ENCODE results near the gene TXNRD1. TPM values are rescaled to one million over a fixed set of nuclear protein-coding genes. Genes with fewer than 3 reads are reported as not detected.
A peak's percentile ranks its signal among the peaks of the same experiment; 100 is the strongest.

TXNRD1 gene
- total RNA-seq, 2 experiments from 2014 or later, result 89.0 to 89.5 TPM

- H3K27me3 Mint-ChIP-seq, result peaks cover 7% of the 10 kb centered on the region
- DNase-seq (no peak), ATAC-seq (ENCODE audit: low read depth) (no peak)
- H3K36me3 Mint-ChIP-seq, result peaks cover 1% of the 10 kb centered on the region
- peaks cover 18% of the 10 kb centered on the region for H3K4me1 Mint-ChIP-seq
- H3K9me3 Mint-ChIP-seq, result peaks cover 2% of the 10 kb centered on the region
- no peak overlapping the region for H3K4me3 Mint-ChIP-seq
- H3K27ac Mint-ChIP-seq, result peak overlapping the region; percentile 85
- POLR2A ChIA-PET, result interaction anchor here (1.0 to 1.7 kb wide), 2 partner anchors 9 to 235 kb away, joined by 4 to 5 read pairs; partner anchors contain the start of gene NFYB
Observed at GRCh38 chr12:104372721-104373335, 157.2 kb downstream of the TXNRD1 start.

GRCh38 chr12:104374071-104374470 lies 158.5 kb downstream of the TXNRD1 start:
- DNase-seq (no peak), ATAC-seq (ENCODE audit: low read depth) (no peak)
- peaks cover 2% of the 10 kb centered on the region for H3K9me3 Mint-ChIP-seq
- POLR2A ChIA-PET, result no interaction called here
- peaks cover 1% of the 10 kb centered on the region for H3K36me3 Mint-ChIP-seq
- no peak overlapping the region for H3K27ac Mint-ChIP-seq
- no peak overlapping the region for H3K4me3 Mint-ChIP-seq
- H3K27me3 Mint-ChIP-seq, result peaks cover 11% of the 10 kb centered on the region
- H3K4me1 Mint-ChIP-seq, result peaks cover 18% of the 10 kb centered on the region

GRCh38 chr12:104374806-104375205 lies 159.2 kb downstream of the TXNRD1 start:
- Mint-ChIP-seq H3K27me3 (peaks cover 16% of the 10 kb centered on the region), H3K36me3 (peaks cover 1% of the 10 kb centered on the region), H3K9me3 (no peaks in the 10 kb centered on the region), H3K27ac (no peak overlapping the region), H3K4me3 (no peak overlapping the region), H3K4me1 (peaks cover 18% of the 10 kb centered on the region)
- ATAC-seq (ENCODE audit: low read depth), result no peak
- POLR2A ChIA-PET, result no interaction called here
- DNase-seq, result no peak

DNA sequence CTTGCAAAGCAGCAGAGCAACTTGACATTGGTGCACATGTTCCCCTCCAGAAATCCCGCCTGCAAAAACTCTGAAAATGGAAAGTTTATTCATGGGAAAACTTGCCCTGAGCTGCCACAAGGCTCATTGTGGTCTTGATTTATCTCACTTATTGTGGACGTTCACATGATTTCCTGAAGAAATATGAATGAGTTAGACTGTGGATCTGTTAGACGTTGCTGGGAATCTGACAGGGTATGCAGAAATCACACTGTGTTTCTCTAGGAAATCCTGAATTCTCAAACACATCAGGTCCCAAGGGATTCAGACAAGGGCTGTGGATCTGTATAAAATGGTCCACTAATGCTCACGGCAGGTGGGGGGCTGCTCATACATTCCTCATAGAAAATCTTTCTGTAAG lies 160.2 kb downstream of the TXNRD1 start:
- Mint-ChIP-seq H3K9me3 (no peaks in the 10 kb centered on the region), H3K4me3 (no peak overlapping the region), H3K27ac (no peak overlapping the region), H3K36me3 (peaks cover 1% of the 10 kb centered on the region), H3K27me3 (peaks cover 24% of the 10 kb centered on the region), H3K4me1 (peaks cover 18% of the 10 kb centered on the region)
- ATAC-seq (ENCODE audit: low read depth) (no peak), DNase-seq (no peak)
- POLR2A ChIA-PET, result no interaction called here

DNA sequence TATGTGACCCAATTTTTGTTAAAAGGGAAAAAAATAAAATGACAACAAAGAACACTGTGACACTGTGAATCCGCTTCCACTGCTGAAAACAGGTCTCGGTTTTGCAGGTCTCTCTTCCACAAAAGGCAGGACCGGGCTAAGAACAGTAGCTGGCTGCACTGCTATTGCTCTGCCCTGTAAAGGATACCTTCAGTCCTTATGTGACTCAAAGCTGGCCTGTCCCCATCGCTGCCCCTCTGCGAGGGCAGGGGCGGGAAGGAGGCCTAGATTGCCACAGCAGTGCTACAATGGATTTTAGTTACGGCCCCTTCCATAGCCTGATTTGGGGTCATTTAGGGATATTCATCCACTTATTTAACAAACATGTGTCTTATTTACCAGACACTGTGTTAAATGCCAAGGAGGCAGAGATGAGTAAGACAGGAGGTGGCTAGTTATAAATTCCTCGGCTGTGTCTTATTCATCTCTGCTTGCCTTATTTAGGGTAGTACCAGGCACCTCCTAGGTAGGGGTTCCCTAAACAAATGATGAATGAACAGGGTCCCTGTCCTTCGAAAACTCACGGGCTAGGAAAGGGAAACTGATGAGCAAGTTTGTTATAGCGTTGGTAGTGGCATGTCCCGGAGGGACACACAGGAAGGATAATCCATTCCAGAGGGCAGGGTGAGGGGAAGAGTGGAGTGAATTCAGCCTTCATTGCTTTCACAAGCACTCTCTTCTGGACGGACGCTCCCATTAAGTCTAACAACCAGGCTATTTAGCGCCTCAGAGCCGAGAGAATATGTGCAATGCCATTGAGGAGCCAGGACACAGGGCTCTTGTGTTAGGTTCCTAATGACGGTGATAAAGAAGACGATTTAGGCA lies 161.3 kb downstream of the TXNRD1 start:
- DNase-seq (no peak), ATAC-seq (ENCODE audit: low read depth) (no peak)
- Mint-ChIP-seq H3K4me1 (peaks cover 14% of the 10 kb centered on the region), H3K4me3 (no peak overlapping the region), H3K27me3 (peaks cover 33% of the 10 kb centered on the region), H3K27ac (no peak overlapping the region), H3K36me3 (no peaks in the 10 kb centered on the region), H3K9me3 (no peaks in the 10 kb centered on the region)
- POLR2A ChIA-PET, result no interaction called here

GRCh38 chr12:104377514-104377812 lies 161.9 kb downstream of the TXNRD1 start:
- POLR2A ChIA-PET, result no interaction called here
- H3K4me1 Mint-ChIP-seq, result peaks cover 13% of the 10 kb centered on the region
- no peak overlapping the region for H3K27ac Mint-ChIP-seq
- no peak for DNase-seq
- peaks cover 33% of the 10 kb centered on the region for H3K27me3 Mint-ChIP-seq
- H3K36me3 Mint-ChIP-seq, result no peaks in the 10 kb centered on the region
- no peak for ATAC-seq (ENCODE audit: low read depth)
- H3K9me3 Mint-ChIP-seq, result no peaks in the 10 kb centered on the region
- H3K4me3 Mint-ChIP-seq, result no peak overlapping the region

- Mint-ChIP-seq H3K27me3 (peaks cover 33% of the 10 kb centered on the region), H3K9me3 (no peaks in the 10 kb centered on the region), H3K36me3 (no peaks in the 10 kb centered on the region), H3K27ac (no peak overlapping the region), H3K4me1 (peaks cover 10% of the 10 kb centered on the region), H3K4me3 (no peak overlapping the region)
- DNase-seq (no peak), ATAC-seq (ENCODE audit: low read depth) (no peak)
- POLR2A ChIA-PET, result no interaction called here
Observed at GRCh38 chr12:104378427-104378826, 162.8 kb downstream of the TXNRD1 start.

DNA sequence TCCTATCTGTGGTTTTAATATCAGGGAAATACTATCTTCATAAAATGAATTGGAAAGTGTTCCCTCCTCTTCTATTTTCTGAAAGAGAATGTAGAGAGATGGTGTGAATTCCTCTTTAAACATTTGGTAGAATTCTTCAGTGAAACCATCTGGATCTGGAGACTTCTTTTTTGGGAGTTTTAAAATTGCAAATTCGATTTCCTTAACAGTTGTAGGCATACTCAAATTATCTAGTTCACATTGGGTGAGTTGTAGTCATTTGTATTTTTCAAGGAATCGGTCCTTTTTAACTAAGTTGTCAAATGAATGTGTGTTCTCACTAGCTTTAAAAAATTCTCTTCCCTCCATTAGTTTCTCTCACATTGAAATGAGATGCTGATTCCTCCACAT lies 165.8 kb downstream of the TXNRD1 start:
- DNase-seq (no peak), ATAC-seq (ENCODE audit: low read depth) (no peak)
- Mint-ChIP-seq H3K36me3 (peaks cover 3% of the 10 kb centered on the region), H3K27ac (no peak overlapping the region), H3K4me1 (peaks cover 13% of the 10 kb centered on the region), H3K9me3 (peaks cover 3% of the 10 kb centered on the region), H3K27me3 (peaks cover 31% of the 10 kb centered on the region), H3K4me3 (no peak overlapping the region)
- POLR2A ChIA-PET, result interaction anchor here (0.6 to 1.1 kb wide), 4 partner anchors 8 to 207 kb away, joined by 3 to 5 read pairs (median 3); no protein-coding TSS in a partner anchor

DNA sequence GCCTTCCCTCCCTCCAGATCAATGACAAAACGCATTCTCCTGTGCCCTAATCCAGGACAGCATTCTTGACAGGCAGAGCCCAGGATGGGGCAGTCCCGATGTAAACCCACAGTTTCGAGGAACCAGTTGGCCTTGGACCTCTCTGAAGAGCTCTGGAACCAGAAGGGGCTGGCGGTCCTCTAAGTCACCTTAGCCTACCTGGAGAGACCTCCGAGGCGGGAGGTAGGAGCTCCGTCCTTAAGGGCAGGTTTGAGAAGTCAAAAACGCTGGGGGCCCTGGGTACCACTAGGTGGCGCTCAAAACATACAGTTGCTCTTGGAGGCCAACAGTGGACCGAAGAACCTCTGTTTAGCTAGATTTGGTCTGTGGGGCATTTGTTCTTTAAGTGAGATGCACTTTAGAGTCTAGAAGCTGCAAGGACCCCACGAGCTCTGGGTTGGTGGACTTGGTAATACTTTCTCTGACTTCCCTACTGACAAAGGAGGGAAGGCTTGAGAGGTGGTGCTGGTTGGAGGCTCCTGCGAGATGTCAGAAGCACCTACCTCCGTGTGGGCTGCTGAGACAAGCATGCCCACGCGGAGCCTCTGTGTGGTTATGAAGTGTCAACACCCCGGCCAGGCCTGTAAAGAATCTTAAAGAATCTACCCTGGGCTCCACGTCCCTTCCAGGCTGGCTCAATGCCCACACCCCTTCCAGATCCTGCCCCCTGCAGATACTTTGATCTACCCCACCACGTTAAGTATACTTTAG lies 166.3 kb downstream of the TXNRD1 start:
- peaks cover 3% of the 10 kb centered on the region for H3K9me3 Mint-ChIP-seq
- peak overlapping the region; percentile 22 for H3K27ac Mint-ChIP-seq
- DNase-seq (peak; percentile 77), ATAC-seq (ENCODE audit: low read depth) (peak; percentile 82)
- H3K4me1 Mint-ChIP-seq, result peaks cover 13% of the 10 kb centered on the region
- peaks cover 31% of the 10 kb centered on the region for H3K27me3 Mint-ChIP-seq
- peaks cover 3% of the 10 kb centered on the region for H3K36me3 Mint-ChIP-seq
- H3K4me3 Mint-ChIP-seq, result no peak overlapping the region
- POLR2A ChIA-PET, result interaction anchor here (0.6 to 1.1 kb wide), 5 partner anchors 9 to 381 kb away, joined by 3 to 5 read pairs (median 3); no protein-coding TSS in a partner anchor

DNA sequence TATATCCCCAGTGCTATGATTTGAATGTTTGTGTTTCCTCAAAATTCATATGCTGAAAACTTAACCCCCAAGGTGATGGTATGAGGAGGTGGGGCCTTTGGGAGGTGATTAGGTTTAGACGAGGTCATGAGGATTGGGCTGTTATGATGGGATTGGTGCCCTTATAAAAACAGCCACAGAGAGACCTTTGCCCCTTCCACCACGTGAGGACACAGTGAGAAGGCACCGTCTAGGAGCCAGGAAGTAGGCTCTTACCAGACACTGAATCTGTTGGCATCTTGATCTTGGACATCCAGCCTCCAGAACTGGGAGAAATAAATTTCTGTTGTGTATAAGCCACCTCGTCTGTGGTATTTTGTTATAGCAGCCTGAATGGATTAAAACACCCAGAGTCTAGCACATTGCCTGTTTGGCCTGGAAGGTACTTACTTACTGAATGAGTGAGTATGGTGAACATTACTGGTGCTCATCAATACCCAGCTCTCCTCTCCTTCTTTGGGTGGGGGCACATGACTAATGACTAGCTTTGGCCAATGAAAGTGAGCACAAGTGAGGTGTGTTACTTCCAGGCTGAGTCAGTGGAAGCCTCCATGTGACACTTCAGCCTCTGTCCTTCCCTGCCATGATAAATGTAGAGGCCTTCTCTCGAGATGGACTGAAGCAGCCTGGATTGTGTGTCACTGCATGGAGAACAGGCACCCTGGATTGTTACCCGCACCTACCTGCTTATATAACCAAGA lies 168.7 kb downstream of the TXNRD1 start:
- POLR2A ChIA-PET, result no interaction called here
- peaks cover 3% of the 10 kb centered on the region for H3K36me3 Mint-ChIP-seq
- H3K4me1 Mint-ChIP-seq, result peaks cover 13% of the 10 kb centered on the region
- peaks cover 3% of the 10 kb centered on the region for H3K9me3 Mint-ChIP-seq
- ATAC-seq (ENCODE audit: low read depth), result no peak
- H3K27ac Mint-ChIP-seq, result no peak overlapping the region
- H3K27me3 Mint-ChIP-seq, result peaks cover 20% of the 10 kb centered on the region
- DNase-seq, result no peak
- no peak overlapping the region for H3K4me3 Mint-ChIP-seq

DNA sequence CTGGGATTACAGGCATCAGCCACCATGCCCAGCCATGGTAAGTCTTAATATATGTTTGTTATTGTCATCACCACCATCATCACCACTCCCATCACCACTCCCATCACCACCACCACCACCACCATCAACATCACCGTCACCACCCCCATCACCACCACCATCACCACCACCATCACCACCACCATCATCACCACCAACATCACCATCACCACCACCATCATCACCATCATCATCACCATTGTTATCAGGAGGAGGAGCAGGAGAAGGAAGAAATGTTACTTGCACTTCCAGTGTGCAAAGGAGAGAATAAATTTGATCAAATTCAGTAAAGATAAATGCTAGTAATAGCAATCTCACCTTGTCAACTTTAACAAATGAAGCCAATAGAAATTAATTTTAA lies 169.9 kb downstream of the TXNRD1 start:
- no peak overlapping the region for H3K4me3 Mint-ChIP-seq
- peaks cover 3% of the 10 kb centered on the region for H3K9me3 Mint-ChIP-seq
- peaks cover 3% of the 10 kb centered on the region for H3K36me3 Mint-ChIP-seq

DNA sequence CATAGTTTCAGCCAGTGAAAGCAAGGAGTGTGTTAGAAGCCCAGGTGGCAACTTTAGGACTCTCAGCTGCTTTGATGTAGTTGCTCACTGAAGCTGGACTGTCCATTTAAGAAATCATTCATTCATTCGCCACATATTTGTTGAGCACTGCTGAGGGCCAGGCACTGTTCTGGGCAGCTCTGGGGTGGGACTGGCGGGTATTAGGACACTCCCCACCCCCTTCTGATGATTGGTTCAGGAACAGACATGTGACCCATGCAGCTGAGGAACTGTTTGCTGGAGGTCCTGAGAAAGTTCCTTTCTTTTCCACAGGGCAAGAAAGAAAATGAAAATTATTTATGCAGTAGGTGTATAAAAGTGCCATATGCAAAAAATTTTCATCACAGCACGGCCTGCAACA lies 170.9 kb downstream of the TXNRD1 start:
- POLR2A ChIA-PET, result interaction anchor here (0.5 kb wide), 1 partner anchor 205 kb away, joined by 3 read pairs; no protein-coding TSS in a partner anchor
- H3K4me1 Mint-ChIP-seq, result peaks cover 13% of the 10 kb centered on the region

More for the DNA sequence above, 169.9 kb downstream of the TXNRD1 start:
- POLR2A ChIA-PET, result no interaction called here
- DNase-seq, result no peak
- no peak for ATAC-seq (ENCODE audit: low read depth)
- Mint-ChIP-seq H3K4me1 (peaks cover 13% of the 10 kb centered on the region), H3K27me3 (peaks cover 11% of the 10 kb centered on the region), H3K27ac (no peak overlapping the region)

GRCh38 chr12:104387190-104387589 lies 171.6 kb downstream of the TXNRD1 start:
- Mint-ChIP-seq H3K9me3 (peaks cover 3% of the 10 kb centered on the region), H3K27ac (no peak overlapping the region), H3K4me1 (peaks cover 6% of the 10 kb centered on the region), H3K27me3 (peaks cover 2% of the 10 kb centered on the region), H3K36me3 (peaks cover 3% of the 10 kb centered on the region), H3K4me3 (no peak overlapping the region)
- POLR2A ChIA-PET, result no interaction called here
- no peak for ATAC-seq (ENCODE audit: low read depth)
- DNase-seq, result no peak

More for the DNA sequence above, 170.9 kb downstream of the TXNRD1 start:
- Mint-ChIP-seq H3K36me3 (peaks cover 3% of the 10 kb centered on the region), H3K27me3 (peaks cover 6% of the 10 kb centered on the region), H3K27ac (no peak overlapping the region), H3K4me3 (no peak overlapping the region), H3K9me3 (peaks cover 3% of the 10 kb centered on the region)
- DNase-seq (no peak), ATAC-seq (ENCODE audit: low read depth) (no peak)
